WERI-Rb-1 (cell line): ENCODE data around the gene NHERF2.

Source experiments
- DNase-seq: peaks from one replicate; pipeline ENCODE4 v3.0.0-alpha.2; 2020
- H3K27ac ChIP-seq: fragments of 250-450 bp; sonication (Bioruptor Pico); 2 replicates; pipeline ENCODE4 v1.5.1; 2020; ENCODE audit warnings: mild to moderate bottlenecking, moderate library complexity
- H3K27me3 ChIP-seq: fragments of 250-450 bp; sonication (Bioruptor Pico); 2 replicates; pipeline ENCODE4 v1.5.1; 2021; ENCODE audit warnings: mild to moderate bottlenecking, low read depth, moderate library complexity; ENCODE audit not compliant: insufficient read depth, severe bottlenecking
- H3K36me3 ChIP-seq: fragments of 250-450 bp; sonication (Bioruptor Pico); 2 replicates; pipeline ENCODE4 v1.5.1; 2020; ENCODE audit warnings: mild to moderate bottlenecking, moderate library complexity
- H3K4me3 ChIP-seq: 2 replicates; pipeline ENCODE4 v1.5.1; 2011; ENCODE audit warnings: low read depth, mild to moderate bottlenecking, control low read depth, low read length
- H3K9me3 ChIP-seq: fragments of 250-450 bp; sonication (Bioruptor Pico); 2 replicates; pipeline ENCODE4 v1.5.1; 2021; ENCODE audit warnings: mild to moderate bottlenecking, moderate library complexity; ENCODE audit not compliant: severe bottlenecking
- TF ChIP-seq, protein P1 (sequence below): IDR thresholded peaks from 2 replicates; pipeline ENCODE4 v1.5.1; 2011; ENCODE audit warnings: low read depth, mild to moderate bottlenecking, control low read depth, inconsistent platforms, low read length

NHERF2 gene

GRCh38 chr16:2061526-2061925 is 34.8 kb downstream of the NHERF2 start:
- H3K4me3 ChIP-seq: no peak overlapping the region
- H3K9me3 ChIP-seq: no peaks in the 10 kb centered on the region
- H3K27ac ChIP-seq: no peak overlapping the region
- TF ChIP-seq, protein P1, sequence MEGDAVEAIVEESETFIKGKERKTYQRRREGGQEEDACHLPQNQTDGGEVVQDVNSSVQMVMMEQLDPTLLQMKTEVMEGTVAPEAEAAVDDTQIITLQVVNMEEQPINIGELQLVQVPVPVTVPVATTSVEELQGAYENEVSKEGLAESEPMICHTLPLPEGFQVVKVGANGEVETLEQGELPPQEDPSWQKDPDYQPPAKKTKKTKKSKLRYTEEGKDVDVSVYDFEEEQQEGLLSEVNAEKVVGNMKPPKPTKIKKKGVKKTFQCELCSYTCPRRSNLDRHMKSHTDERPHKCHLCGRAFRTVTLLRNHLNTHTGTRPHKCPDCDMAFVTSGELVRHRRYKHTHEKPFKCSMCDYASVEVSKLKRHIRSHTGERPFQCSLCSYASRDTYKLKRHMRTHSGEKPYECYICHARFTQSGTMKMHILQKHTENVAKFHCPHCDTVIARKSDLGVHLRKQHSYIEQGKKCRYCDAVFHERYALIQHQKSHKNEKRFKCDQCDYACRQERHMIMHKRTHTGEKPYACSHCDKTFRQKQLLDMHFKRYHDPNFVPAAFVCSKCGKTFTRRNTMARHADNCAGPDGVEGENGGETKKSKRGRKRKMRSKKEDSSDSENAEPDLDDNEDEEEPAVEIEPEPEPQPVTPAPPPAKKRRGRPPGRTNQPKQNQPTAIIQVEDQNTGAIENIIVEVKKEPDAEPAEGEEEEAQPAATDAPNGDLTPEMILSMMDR: no peak
- no peaks in the 10 kb centered on the region for H3K27me3 ChIP-seq
- no peak for DNase-seq
- peaks cover 49% of the 10 kb centered on the region for H3K36me3 ChIP-seq

GRCh38 chr16:2062801-2063200 is 36.1 kb downstream of the NHERF2 start:
- TF ChIP-seq, protein P1: no peak
- H3K36me3 ChIP-seq: peaks cover 50% of the 10 kb centered on the region
- no peak for DNase-seq

DNA sequence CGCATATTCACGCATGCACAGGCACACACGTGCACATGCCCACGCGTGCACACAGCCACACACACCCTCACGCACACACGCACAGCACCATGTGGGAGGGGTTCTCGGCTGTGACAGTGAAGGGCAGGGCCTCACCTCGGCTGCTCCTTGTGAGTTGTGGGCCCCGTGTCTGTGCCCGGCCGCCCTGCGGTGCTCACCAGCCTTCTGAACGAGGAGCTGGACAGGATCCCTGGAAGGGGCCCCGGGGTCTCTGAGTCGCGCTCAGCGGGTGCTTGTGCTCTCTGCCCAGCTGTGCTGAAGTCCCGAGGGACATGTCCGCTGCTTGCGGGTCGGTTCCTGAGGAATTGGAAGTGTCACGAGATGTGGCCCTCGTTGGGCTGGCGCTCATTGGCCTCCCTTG is 37.2 kb downstream of the NHERF2 start:
- DNase-seq: no peak
- Histone ChIP-seq H3K4me3 (no peak overlapping the region), H3K36me3 (peaks cover 58% of the 10 kb centered on the region), H3K9me3 (no peaks in the 10 kb centered on the region), H3K27ac (no peak overlapping the region), H3K27me3 (no peaks in the 10 kb centered on the region)
- TF ChIP-seq, protein P1: no peak

More at GRCh38 chr16:2062801-2063200, 36.1 kb downstream of the NHERF2 start:
- no peaks in the 10 kb centered on the region for H3K27me3 ChIP-seq
- no peaks in the 10 kb centered on the region for H3K9me3 ChIP-seq
- no peak overlapping the region for H3K4me3 ChIP-seq
- H3K27ac ChIP-seq: no peak overlapping the region

- H3K36me3 ChIP-seq: peaks cover 60% of the 10 kb centered on the region
- TF ChIP-seq, protein P1: no peak
Measured at GRCh38 chr16:2064368-2064945, 37.8 kb downstream of the NHERF2 start.

GRCh38 chr16:2066139-2066538 is 39.4 kb downstream of the NHERF2 start:
- H3K36me3 ChIP-seq: peaks cover 58% of the 10 kb centered on the region

More at GRCh38 chr16:2064368-2064945, 37.8 kb downstream of the NHERF2 start:
- H3K9me3 ChIP-seq: no peaks in the 10 kb centered on the region
- no peaks in the 10 kb centered on the region for H3K27me3 ChIP-seq
- H3K4me3 ChIP-seq: no peak overlapping the region
- DNase-seq: no peak
- H3K27ac ChIP-seq: no peak overlapping the region

More at GRCh38 chr16:2066139-2066538, 39.4 kb downstream of the NHERF2 start:
- TF ChIP-seq, protein P1: no peak
- Histone ChIP-seq H3K9me3 (no peaks in the 10 kb centered on the region), H3K27me3 (no peaks in the 10 kb centered on the region), H3K4me3 (no peak overlapping the region), H3K27ac (no peak overlapping the region)
- DNase-seq: no peak
